GM18502 (cell line): Measurements from ENCODE around the gene IGF2BP3.
"Not testable (repeated sequence)": the region's sequence is repeated elsewhere in the genome, so short reads cannot be mapped to it uniquely, and the experiment has no call there.

Experiments used
- ATAC-seq: cut with Tn5 transposase; IDR thresholded peaks from one replicate; pipeline ENCODE4 v1.9.1; 2021; ENCODE audit warnings: mild to moderate bottlenecking; ENCODE audit not compliant: unreplicated experiment, poor library complexity

IGF2BP3 gene

GRCh38 chr7:23434147-23434917 lies 36.0 kb downstream of the IGF2BP3 start:
- ATAC-seq, result no peak

GRCh38 chr7:23431702-23432199 lies 38.5 kb downstream of the IGF2BP3 start:
- ATAC-seq, result no peak

GRCh38 chr7:23430893-23431259 lies 39.4 kb downstream of the IGF2BP3 start:
- ATAC-seq, result no peak

GRCh38 chr7:23426876-23427275 lies 43.4 kb downstream of the IGF2BP3 start:
- ATAC-seq, result no peak

- no peak for ATAC-seq
These were observed 47.4 kb downstream of the IGF2BP3 start for GRCh38 chr7:23422909-23423308.

GRCh38 chr7:23422384-23422783 lies 47.9 kb downstream of the IGF2BP3 start:
- ATAC-seq, result no peak

- no peak for ATAC-seq
These were observed 50.4 kb downstream of the IGF2BP3 start for GRCh38 chr7:23419845-23420244.

- no peak for ATAC-seq
These were observed 51.1 kb downstream of the IGF2BP3 start for GRCh38 chr7:23419160-23419559.

GRCh38 chr7:23418046-23418445 lies 52.2 kb downstream of the IGF2BP3 start:
- ATAC-seq, result no peak

- ATAC-seq, result no peak
These were observed 55.1 kb downstream of the IGF2BP3 start for GRCh38 chr7:23415198-23415597.

- peak; percentile 95 for ATAC-seq
These were observed 59.7 kb downstream of the IGF2BP3 start for GRCh38 chr7:23410446-23411183.

GRCh38 chr7:23406564-23406963 lies 63.7 kb downstream of the IGF2BP3 start:
- not testable (repeated sequence) for ATAC-seq

- no peak for ATAC-seq
These were observed 65.1 kb downstream of the IGF2BP3 start for GRCh38 chr7:23405240-23405618.

- ATAC-seq, result no peak
These were observed 65.6 kb downstream of the IGF2BP3 start for GRCh38 chr7:23404546-23405239.

- ATAC-seq, result no peak
These were observed 66.3 kb downstream of the IGF2BP3 start for GRCh38 chr7:23403970-23404369.

GRCh38 chr7:23398090-23398489 lies 72.2 kb downstream of the IGF2BP3 start:
- ATAC-seq, result not testable (repeated sequence)

- ATAC-seq, result no peak
These were observed 73.0 kb downstream of the IGF2BP3 start for GRCh38 chr7:23397241-23397640.

GRCh38 chr7:23396222-23397015 lies 73.9 kb downstream of the IGF2BP3 start:
- ATAC-seq, result no peak

- no peak for ATAC-seq
These were observed 75.7 kb downstream of the IGF2BP3 start for GRCh38 chr7:23394488-23395171.

- no peak for ATAC-seq
These were observed 76.7 kb downstream of the IGF2BP3 start for GRCh38 chr7:23393636-23394035.
